Gastrocnemius medialis (tissue), 4 donors: ENCODE measurements around the gene CAMSAP1. TPM values are rescaled to one million over a fixed set of nuclear protein-coding genes. Genes with fewer than 3 reads are reported as not detected.

Experiments
- ATAC-seq, 2 donors: fragments of 150-250 bp; one replicate each; pipeline ENCODE4 v1.9.1; 2016
- DNase-seq, 2 donors: peaks; one replicate each; pipeline ENCODE4 v3.0.0-alpha.2; 2019
- H3K27ac ChIP-seq, 4 donors: fragments of 200-600 bp; sonication (generic); 1 replicate in 1 of 4; 2 replicates in 3 of 4; pipeline ENCODE4 v1.5.1; 2016 to 2018; ENCODE audit warnings: mild to moderate bottlenecking in 2 of 4, moderate library complexity in 1 of 4
- H3K27me3 ChIP-seq, 3 donors: fragments of 200-600 bp; sonication (generic) in 2 of 3; 1 replicate in 1 of 3; 2 replicates in 2 of 3; pipeline versions ENCODE4 v1.5.1 to v1.6.0; 2016 to 2019; ENCODE audit warnings: mild to moderate bottlenecking in 1 of 3, moderate library complexity in 1 of 3
- H3K36me3 ChIP-seq, 2 donors: fragments of 200-600 bp; sonication (generic) in 1 of 2; one replicate each; pipeline ENCODE4 v1.5.1; 2017 to 2018
- H3K4me1 ChIP-seq, 2 donors: fragments of 200-600 bp; sonication (generic) in 1 of 2; one replicate each; pipeline ENCODE4 v1.5.1; 2016 to 2017; ENCODE audit warnings: mild to moderate bottlenecking in 2 of 2
- H3K4me3 ChIP-seq, 4 donors: fragments of 200-600 bp; sonication (generic) in 3 of 4; 1 replicate in 1 of 4; 2 replicates in 3 of 4; pipeline ENCODE4 v1.5.1; 2016 to 2019; ENCODE audit warnings: mild to moderate bottlenecking in 2 of 4
- H3K9me3 ChIP-seq, 3 donors: fragments of 200-600 bp; sonication (generic) in 2 of 3; 1 replicate in 1 of 3; 2 replicates in 2 of 3; pipeline ENCODE4 v1.5.1; 2016 to 2019
- POLR2A ChIP-seq, 2 donors: fragments of 450-650 bp; IDR thresholded peaks; one replicate each; pipeline ENCODE4 v1.6.1; 2017; ENCODE audit warnings: antibody characterized with exemption in 2 of 2, mild to moderate bottlenecking in 2 of 2, moderate library complexity in 2 of 2
- in situ Hi-C, 4 donors: fragments of 200-750 bp; cut with MboI; loops; one replicate each; pipeline versions ENCODE4 v1.15.0 to v1.8.0; 2017; ENCODE audit warnings: low sequenced_read_pairs in 4 of 4
- intact Hi-C: fragments of 100-400 bp; cut with DNase I; formaldehyde crosslinking; loops from one replicate; pipeline ENCODE4 v1.15.1; 2023; ENCODE audit warnings: low total_unique reads
- total RNA-seq, 4 donors: library from RNA; depleted of rRNA; stranded (reverse); fragments of >200 nt; gene quantifications; one replicate each; pipeline versions ENCODE4 v1.1.0 to v1.2.3, GENCODE V29; 2016
- TF ChIP-seq, protein P1 (sequence below), 5 experiments: fragments of 450-650 bp in 3 of 5; fragments of 200-600 bp in 2 of 5; sonication (generic) in 2 of 5; IDR thresholded peaks in 4 of 5; conservative IDR thresholded peaks in 1 of 5; 1 replicate in 4 of 5; 2 replicates in 1 of 5; pipeline ENCODE4 v1.5.1; 2016 to 2019; ENCODE audit warnings: antibody characterized with exemption in 5 of 5, mild to moderate bottlenecking in 3 of 5, moderate library complexity in 3 of 5

Gene CAMSAP1
- total RNA-seq, 4 donors from 2014 or later: 54.8 to 94.9 (median 82.9) TPM

GRCh38 chr9:135783540-135784245 lies 123.7 kb downstream of the CAMSAP1 start:
- Histone ChIP-seq H3K4me1 (no peaks in the 10 kb centered on the region), H3K36me3 (no peaks in the 10 kb centered on the region), H3K27me3 (no peaks in the 10 kb centered on the region), H3K27ac (no peak overlapping the region), H3K4me3 (no peak overlapping the region), H3K9me3 (no peaks in the 10 kb centered on the region)
- in situ Hi-C loops (no loop called here), intact Hi-C loops (no loop called here)
- ATAC-seq (no peak), DNase-seq (no peak)
- no peak for TF ChIP-seq POLR2A (IDR thresholded peaks at IDR 0.05)
- TF ChIP-seq, protein P1, sequence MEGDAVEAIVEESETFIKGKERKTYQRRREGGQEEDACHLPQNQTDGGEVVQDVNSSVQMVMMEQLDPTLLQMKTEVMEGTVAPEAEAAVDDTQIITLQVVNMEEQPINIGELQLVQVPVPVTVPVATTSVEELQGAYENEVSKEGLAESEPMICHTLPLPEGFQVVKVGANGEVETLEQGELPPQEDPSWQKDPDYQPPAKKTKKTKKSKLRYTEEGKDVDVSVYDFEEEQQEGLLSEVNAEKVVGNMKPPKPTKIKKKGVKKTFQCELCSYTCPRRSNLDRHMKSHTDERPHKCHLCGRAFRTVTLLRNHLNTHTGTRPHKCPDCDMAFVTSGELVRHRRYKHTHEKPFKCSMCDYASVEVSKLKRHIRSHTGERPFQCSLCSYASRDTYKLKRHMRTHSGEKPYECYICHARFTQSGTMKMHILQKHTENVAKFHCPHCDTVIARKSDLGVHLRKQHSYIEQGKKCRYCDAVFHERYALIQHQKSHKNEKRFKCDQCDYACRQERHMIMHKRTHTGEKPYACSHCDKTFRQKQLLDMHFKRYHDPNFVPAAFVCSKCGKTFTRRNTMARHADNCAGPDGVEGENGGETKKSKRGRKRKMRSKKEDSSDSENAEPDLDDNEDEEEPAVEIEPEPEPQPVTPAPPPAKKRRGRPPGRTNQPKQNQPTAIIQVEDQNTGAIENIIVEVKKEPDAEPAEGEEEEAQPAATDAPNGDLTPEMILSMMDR (IDR thresholded peaks at IDR 0.05 in 4 of 5, conservative IDR thresholded peaks at IDR 0.05 in 1 of 5): no peak

GRCh38 chr9:135782946-135783345 lies 124.4 kb downstream of the CAMSAP1 start:
- in situ Hi-C loops: no loop called here
- H3K27ac ChIP-seq: no peak overlapping the region
- TF ChIP-seq, protein P1 (IDR thresholded peaks at IDR 0.05 in 4 of 5, conservative IDR thresholded peaks at IDR 0.05 in 1 of 5): no peak
- TF ChIP-seq POLR2A (IDR thresholded peaks at IDR 0.05): no peak

DNA sequence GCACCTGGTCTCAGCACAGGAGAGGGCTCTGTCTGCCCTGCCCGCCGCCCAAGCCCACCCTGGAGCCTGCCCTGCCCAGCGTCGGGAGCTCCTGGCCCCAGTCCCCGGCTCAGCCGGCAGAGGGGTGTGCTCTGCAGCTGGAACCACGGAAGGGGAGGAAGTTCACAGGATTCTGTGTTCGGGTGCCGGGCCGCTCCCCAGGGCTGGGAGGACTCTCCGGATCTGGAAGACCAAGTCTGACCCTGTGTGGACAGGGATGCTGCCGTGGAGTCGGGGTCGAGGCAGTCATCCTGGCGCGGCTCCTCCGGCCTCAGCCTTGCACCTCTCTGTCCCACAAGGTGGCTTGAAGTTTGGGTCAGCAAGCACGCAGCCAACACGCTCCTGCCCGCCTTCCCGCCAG lies 126.7 kb downstream of the CAMSAP1 start:
- Histone ChIP-seq H3K27ac (no peak overlapping the region), H3K4me3 (no peak overlapping the region), H3K4me1 (no peaks in the 10 kb centered on the region), H3K9me3 (no peaks in the 10 kb centered on the region), H3K36me3 (no peaks in the 10 kb centered on the region), H3K27me3 (no peaks in the 10 kb centered on the region)
- DNase-seq: no peak
- in situ Hi-C loops (no loop called here), intact Hi-C loops (no loop called here)
- no peak for ATAC-seq
- TF ChIP-seq, protein P1 (IDR thresholded peaks at IDR 0.05 in 4 of 5, conservative IDR thresholded peaks at IDR 0.05 in 1 of 5): no peak
- no peak for TF ChIP-seq POLR2A (IDR thresholded peaks at IDR 0.05)

More at GRCh38 chr9:135782946-135783345, 124.4 kb downstream of the CAMSAP1 start:
- Histone ChIP-seq H3K27me3 (no peaks in the 10 kb centered on the region), H3K4me1 (no peaks in the 10 kb centered on the region), H3K36me3 (no peaks in the 10 kb centered on the region), H3K4me3 (no peak overlapping the region), H3K9me3 (no peaks in the 10 kb centered on the region)
- DNase-seq: no peak
- intact Hi-C loops: no loop called here
- ATAC-seq: no peak

- H3K9me3 ChIP-seq: no peaks in the 10 kb centered on the region
- no peaks in the 10 kb centered on the region for H3K4me1 ChIP-seq
- no peak overlapping the region for H3K4me3 ChIP-seq
- no peak for ATAC-seq
- H3K27me3 ChIP-seq: no peaks in the 10 kb centered on the region
- in situ Hi-C loops (no loop called here), intact Hi-C loops (no loop called here)
- DNase-seq: no peak
- no peaks in the 10 kb centered on the region for H3K36me3 ChIP-seq
- TF ChIP-seq POLR2A (IDR thresholded peaks at IDR 0.05): no peak
- TF ChIP-seq, protein P1 (IDR thresholded peaks at IDR 0.05 in 4 of 5, conservative IDR thresholded peaks at IDR 0.05 in 1 of 5): no peak
- H3K27ac ChIP-seq: no peak overlapping the region
Observed at GRCh38 chr9:135780086-135780485, 127.3 kb downstream of the CAMSAP1 start.

DNA sequence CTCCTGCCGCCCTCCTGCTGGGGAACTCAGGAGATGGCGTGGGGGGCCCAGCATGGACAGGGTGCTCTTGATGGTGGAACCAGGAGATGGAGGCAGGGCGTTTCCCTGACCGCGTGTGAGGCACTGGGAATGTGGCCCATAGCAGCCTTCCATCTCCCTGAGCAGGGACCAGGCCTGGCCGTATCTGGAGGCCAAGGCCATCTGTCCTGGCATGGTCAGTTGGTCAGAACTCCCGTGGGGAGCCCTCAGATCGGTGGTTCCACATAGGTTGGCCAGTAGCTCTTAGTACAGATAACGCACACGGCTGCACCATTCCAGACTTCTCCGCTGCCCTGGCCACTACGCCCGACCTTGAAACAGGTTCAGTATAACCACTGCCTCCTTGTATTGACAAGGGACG lies 127.8 kb downstream of the CAMSAP1 start:
- in situ Hi-C loops (no loop called here), intact Hi-C loops (no loop called here)
- Histone ChIP-seq H3K4me1 (no peaks in the 10 kb centered on the region), H3K4me3 (no peak overlapping the region), H3K9me3 (no peaks in the 10 kb centered on the region), H3K27me3 (no peaks in the 10 kb centered on the region), H3K27ac (no peak overlapping the region), H3K36me3 (no peaks in the 10 kb centered on the region)
- ATAC-seq (no peak), DNase-seq (no peak)
- TF ChIP-seq, protein P1 (IDR thresholded peaks at IDR 0.05 in 4 of 5, conservative IDR thresholded peaks at IDR 0.05 in 1 of 5): no peak
- TF ChIP-seq POLR2A (IDR thresholded peaks at IDR 0.05): no peak
